HL-60 (cell line): Measurements from ENCODE around the gene CNPY2.

Source experiments
- DNase-seq, 2 experiments: peaks; one replicate each; pipeline ENCODE4 v3.0.0-alpha.2; 2010 to 2020; ENCODE audit warnings: low read depth in 1 of 2, low spot score in 1 of 2
- H3K27ac ChIP-seq: fragments of 250-450 bp; sonication (Bioruptor Pico); replicated peaks from 2 replicates; pipeline ENCODE4 v1.5.1; 2020; ENCODE audit warnings: mild to moderate bottlenecking, moderate library complexity
- H3K27me3 ChIP-seq: fragments of 250-450 bp; sonication (Bioruptor Pico); 2 replicates; pipeline ENCODE4 v1.5.1; 2021; ENCODE audit warnings: mild to moderate bottlenecking, moderate library complexity; ENCODE audit not compliant: insufficient read depth, poor library complexity, severe bottlenecking
- H3K4me3 ChIP-seq: replicated peaks from 2 replicates; pipeline ENCODE4 v1.5.1; 2011; ENCODE audit warnings: mild to moderate bottlenecking, control low read depth, low read length; ENCODE audit not compliant: insufficient read depth
- GABPA ChIP-seq: IDR thresholded peaks from 2 replicates; pipeline ENCODE4 v1.6.1; 2012; ENCODE audit warnings: low read depth
- POLR2AphosphoS5 ChIP-seq: IDR thresholded peaks from 2 replicates; pipeline ENCODE4 v1.6.1; 2012; ENCODE audit warnings: low read depth
- SPI1 ChIP-seq: IDR thresholded peaks from 2 replicates; pipeline ENCODE4 v1.6.1; 2012; ENCODE audit warnings: low read depth, mild to moderate bottlenecking, borderline replicate concordance
- TF ChIP-seq, protein P1 (sequence below): IDR thresholded peaks from one replicate; pipeline ENCODE4 v1.5.1; 2011; ENCODE audit warnings: low read length, control low read depth, inconsistent platforms; ENCODE audit not compliant: insufficient read depth
- TF ChIP-seq, protein P2 (sequence below): IDR thresholded peaks from 2 replicates; pipeline ENCODE4 v1.6.1; 2012; ENCODE audit warnings: low read depth; ENCODE audit not compliant: insufficient replicate concordance

CNPY2 gene

DNA sequence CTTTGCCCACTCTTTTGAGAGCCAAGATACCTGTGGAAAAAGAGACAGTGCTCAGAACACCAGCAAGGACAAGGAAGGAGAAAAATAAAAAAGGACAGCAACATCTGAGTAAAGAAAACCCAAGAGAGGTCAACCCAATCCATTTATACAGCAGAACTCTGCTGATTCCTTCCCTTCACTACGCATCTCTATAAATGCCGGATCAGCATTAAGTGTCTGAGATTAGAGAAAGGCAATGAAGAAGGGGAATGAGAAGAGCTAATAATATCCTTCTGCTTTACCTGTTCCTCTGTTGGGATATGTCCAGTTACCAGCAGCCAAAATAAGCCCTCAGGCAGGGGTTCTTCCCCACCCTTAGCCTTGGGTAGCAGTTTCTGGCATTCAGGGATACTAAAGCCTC lies 33.2 kb downstream of the CNPY2 start:
- no peak for DNase-seq
- TF ChIP-seq SPI1 (no peak), POLR2AphosphoS5 (no peak), GABPA (no peak)
- TF ChIP-seq, protein P1, sequence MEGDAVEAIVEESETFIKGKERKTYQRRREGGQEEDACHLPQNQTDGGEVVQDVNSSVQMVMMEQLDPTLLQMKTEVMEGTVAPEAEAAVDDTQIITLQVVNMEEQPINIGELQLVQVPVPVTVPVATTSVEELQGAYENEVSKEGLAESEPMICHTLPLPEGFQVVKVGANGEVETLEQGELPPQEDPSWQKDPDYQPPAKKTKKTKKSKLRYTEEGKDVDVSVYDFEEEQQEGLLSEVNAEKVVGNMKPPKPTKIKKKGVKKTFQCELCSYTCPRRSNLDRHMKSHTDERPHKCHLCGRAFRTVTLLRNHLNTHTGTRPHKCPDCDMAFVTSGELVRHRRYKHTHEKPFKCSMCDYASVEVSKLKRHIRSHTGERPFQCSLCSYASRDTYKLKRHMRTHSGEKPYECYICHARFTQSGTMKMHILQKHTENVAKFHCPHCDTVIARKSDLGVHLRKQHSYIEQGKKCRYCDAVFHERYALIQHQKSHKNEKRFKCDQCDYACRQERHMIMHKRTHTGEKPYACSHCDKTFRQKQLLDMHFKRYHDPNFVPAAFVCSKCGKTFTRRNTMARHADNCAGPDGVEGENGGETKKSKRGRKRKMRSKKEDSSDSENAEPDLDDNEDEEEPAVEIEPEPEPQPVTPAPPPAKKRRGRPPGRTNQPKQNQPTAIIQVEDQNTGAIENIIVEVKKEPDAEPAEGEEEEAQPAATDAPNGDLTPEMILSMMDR, result no peak
- TF ChIP-seq, protein P2, sequence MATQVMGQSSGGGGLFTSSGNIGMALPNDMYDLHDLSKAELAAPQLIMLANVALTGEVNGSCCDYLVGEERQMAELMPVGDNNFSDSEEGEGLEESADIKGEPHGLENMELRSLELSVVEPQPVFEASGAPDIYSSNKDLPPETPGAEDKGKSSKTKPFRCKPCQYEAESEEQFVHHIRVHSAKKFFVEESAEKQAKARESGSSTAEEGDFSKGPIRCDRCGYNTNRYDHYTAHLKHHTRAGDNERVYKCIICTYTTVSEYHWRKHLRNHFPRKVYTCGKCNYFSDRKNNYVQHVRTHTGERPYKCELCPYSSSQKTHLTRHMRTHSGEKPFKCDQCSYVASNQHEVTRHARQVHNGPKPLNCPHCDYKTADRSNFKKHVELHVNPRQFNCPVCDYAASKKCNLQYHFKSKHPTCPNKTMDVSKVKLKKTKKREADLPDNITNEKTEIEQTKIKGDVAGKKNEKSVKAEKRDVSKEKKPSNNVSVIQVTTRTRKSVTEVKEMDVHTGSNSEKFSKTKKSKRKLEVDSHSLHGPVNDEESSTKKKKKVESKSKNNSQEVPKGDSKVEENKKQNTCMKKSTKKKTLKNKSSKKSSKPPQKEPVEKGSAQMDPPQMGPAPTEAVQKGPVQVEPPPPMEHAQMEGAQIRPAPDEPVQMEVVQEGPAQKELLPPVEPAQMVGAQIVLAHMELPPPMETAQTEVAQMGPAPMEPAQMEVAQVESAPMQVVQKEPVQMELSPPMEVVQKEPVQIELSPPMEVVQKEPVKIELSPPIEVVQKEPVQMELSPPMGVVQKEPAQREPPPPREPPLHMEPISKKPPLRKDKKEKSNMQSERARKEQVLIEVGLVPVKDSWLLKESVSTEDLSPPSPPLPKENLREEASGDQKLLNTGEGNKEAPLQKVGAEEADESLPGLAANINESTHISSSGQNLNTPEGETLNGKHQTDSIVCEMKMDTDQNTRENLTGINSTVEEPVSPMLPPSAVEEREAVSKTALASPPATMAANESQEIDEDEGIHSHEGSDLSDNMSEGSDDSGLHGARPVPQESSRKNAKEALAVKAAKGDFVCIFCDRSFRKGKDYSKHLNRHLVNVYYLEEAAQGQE, result no peak
- H3K4me3 ChIP-seq, result no peak overlapping the region
- no peak overlapping the region for H3K27ac ChIP-seq
- no peaks in the 10 kb centered on the region for H3K27me3 ChIP-seq

DNA sequence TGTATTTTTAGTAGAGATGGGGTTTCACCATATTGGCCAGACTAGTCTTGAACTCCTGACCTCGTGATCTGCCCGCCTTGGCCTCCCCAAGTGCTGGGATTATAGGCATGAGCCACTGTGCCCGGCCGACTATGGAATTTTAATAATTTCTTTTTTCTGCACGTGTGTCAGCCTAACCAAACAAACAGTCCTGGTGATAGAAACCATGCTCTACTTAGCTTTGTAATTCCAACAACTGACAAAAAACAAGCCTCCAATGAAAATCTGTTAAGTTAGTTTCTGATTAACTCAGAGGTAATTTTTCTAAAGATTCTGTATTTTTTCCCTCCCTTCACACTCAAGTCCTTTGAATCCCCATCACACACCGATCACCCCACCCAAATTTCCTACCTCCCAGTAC lies 33.8 kb downstream of the CNPY2 start:
- no peak for DNase-seq
- no peak overlapping the region for H3K4me3 ChIP-seq
- TF ChIP-seq GABPA (no peak), SPI1 (no peak), POLR2AphosphoS5 (no peak)
- TF ChIP-seq, protein P2, result no peak
- TF ChIP-seq, protein P1, result no peak

DNA sequence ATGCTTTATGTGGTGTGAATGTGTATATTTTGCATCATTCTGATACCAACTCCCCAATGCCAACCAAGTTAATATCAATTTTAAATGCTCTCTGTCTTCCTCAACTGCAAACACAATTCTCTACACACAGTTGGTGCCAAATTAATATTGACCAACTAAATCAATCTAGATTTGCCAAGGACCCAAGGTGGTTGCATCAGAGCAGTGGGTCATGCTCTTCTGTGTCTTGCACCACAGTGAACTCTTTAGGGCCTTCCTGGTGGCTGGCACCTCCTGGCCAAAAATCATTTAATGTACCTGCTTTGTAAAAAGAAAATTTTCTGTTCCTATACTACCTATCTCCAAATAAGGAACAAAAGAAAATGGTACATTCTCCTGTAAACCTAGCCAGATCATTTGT lies 34.9 kb downstream of the CNPY2 start:
- no peak overlapping the region for H3K4me3 ChIP-seq
- H3K27me3 ChIP-seq, result no peaks in the 10 kb centered on the region
- no peak overlapping the region for H3K27ac ChIP-seq
- DNase-seq, result no peak
- no peak for TF ChIP-seq SPI1

More for the DNA sequence above, 33.8 kb downstream of the CNPY2 start:
- H3K27ac ChIP-seq, result no peak overlapping the region
- H3K27me3 ChIP-seq, result no peaks in the 10 kb centered on the region

DNA sequence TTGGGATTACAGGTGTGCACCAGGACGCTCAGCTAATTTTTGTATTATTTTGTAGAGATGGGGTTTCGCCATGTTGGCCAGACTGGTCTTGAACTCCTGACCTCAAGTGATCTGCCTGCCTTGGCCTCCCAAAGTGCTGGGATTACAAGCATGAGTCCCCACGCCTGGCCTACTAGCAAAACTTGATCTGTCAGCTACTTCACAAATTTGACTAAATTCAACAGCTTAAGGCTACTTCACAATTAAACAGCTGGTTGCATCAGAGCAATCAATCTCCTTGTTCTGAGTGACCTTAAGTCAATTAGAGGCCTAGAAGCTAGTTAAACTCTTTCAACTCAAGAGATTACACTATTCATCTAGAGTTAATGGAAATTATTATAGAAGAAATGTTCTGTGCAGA lies 36.9 kb downstream of the CNPY2 start:
- DNase-seq, result no peak
- Histone ChIP-seq H3K4me3 (no peak overlapping the region), H3K27me3 (no peaks in the 10 kb centered on the region), H3K27ac (no peak overlapping the region)
- no peak for TF ChIP-seq SPI1
- TF ChIP-seq POLR2AphosphoS5, result no peak
- TF ChIP-seq, protein P2, result no peak
- no peak for TF ChIP-seq GABPA
- TF ChIP-seq, protein P1, result no peak
